ENCODE results near the gene TPP2.

Gene TPP2

DNA sequence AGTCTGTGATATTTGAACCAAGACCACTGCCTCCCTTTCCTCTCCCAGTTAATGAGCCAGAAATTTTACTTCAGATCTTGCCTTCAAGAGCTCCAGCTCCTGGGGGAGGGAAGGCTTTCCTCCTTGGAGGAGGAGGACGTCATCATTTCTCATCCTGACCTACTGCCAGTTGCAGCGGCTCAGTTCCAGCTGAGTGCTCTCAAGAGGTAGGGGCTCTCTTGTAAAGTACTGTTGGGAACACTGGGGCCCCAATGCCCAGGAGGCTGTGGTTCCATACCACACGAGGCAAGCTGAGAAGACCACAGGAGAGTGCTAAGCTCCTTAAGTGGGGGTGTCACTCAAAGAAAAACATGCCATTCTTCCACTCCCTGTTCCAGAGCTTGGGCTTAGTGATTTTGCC, 61.9 kb downstream of the TPP2 start:
- H3K79me2 ChIP-seq (ENCODE audit: insufficient read depth, low read length), result no peaks in the 10 kb centered on the region
- H3K36me3 ChIP-seq (ENCODE audit: insufficient read depth, low read length), result peaks cover 84% of the 10 kb centered on the region
- H3K27ac ChIP-seq (ENCODE audit: low read depth, low read length, poor library complexity, severe bottlenecking), result no peak overlapping the region
- H2AFZ ChIP-seq (ENCODE audit: low read length), result no peak overlapping the region
- no peak overlapping the region for H3K9ac ChIP-seq (ENCODE audit: low read length)
- H3K9me2 ChIP-seq (ENCODE audit: low read depth, low read length), result no peaks in the 10 kb centered on the region
- no peak overlapping the region for H3K4me2 ChIP-seq (ENCODE audit: low read length)
- no peaks in the 10 kb centered on the region for H3K4me1 ChIP-seq (ENCODE audit: insufficient read depth, low read length, severe bottlenecking)
- no peak overlapping the region for H3K4me3 ChIP-seq (ENCODE audit: low read depth, low read length, poor library complexity, severe bottlenecking)
- 0 out of 2 replicates have a peak, but pooled peaks cover 6% of the 10 kb centered on the region for H3K9me3 ChIP-seq (ENCODE audit: low read length)
- TF ChIP-seq CTCF (IDR thresholded peaks at IDR 0.05; ENCODE audit: low read length), result no peak
- no peaks in the 10 kb centered on the region for H4K20me1 ChIP-seq (ENCODE audit: insufficient read depth, low read length)
- no peaks in the 10 kb centered on the region for H3K27me3 ChIP-seq (ENCODE audit: insufficient read depth, low read length)
- no peaks in the 10 kb centered on the region for H3F3A ChIP-seq (ENCODE audit: insufficient read depth, low read length)

GRCh38 chr13:102659168-102659713, 62.5 kb downstream of the TPP2 start:
- Histone ChIP-seq H3K4me3 (ENCODE audit: low read depth, low read length, poor library complexity, severe bottlenecking) (no peak overlapping the region), H2AFZ (ENCODE audit: low read length) (no peak overlapping the region), H3K4me1 (ENCODE audit: insufficient read depth, low read length, severe bottlenecking) (no peaks in the 10 kb centered on the region), H3K36me3 (ENCODE audit: insufficient read depth, low read length) (peaks cover 86% of the 10 kb centered on the region), H3K27me3 (ENCODE audit: insufficient read depth, low read length) (no peaks in the 10 kb centered on the region), H3K9me3 (ENCODE audit: low read length) (0 out of 2 replicates have a peak, but pooled peaks cover 6% of the 10 kb centered on the region), H4K20me1 (ENCODE audit: insufficient read depth, low read length) (no peaks in the 10 kb centered on the region), H3F3A (ENCODE audit: insufficient read depth, low read length) (no peaks in the 10 kb centered on the region), H3K79me2 (ENCODE audit: insufficient read depth, low read length) (no peaks in the 10 kb centered on the region), H3K9me2 (ENCODE audit: low read depth, low read length) (no peaks in the 10 kb centered on the region), H3K27ac (ENCODE audit: low read depth, low read length, poor library complexity, severe bottlenecking) (no peak overlapping the region), H3K9ac (ENCODE audit: low read length) (no peak overlapping the region), H3K4me2 (ENCODE audit: low read length) (no peak overlapping the region)
- TF ChIP-seq CTCF (IDR thresholded peaks at IDR 0.05; ENCODE audit: low read length) (no peak), EZH2 (IDR thresholded peaks at IDR 0.05; ENCODE audit: borderline replicate concordance, low read length) (no peak)

GRCh38 chr13:102667023-102667422, 70.2 kb downstream of the TPP2 start:
- H3F3A ChIP-seq (ENCODE audit: insufficient read depth, low read length), result no peaks in the 10 kb centered on the region
- peaks cover 17% of the 10 kb centered on the region for H3K9me3 ChIP-seq (ENCODE audit: low read length)
- no peaks in the 10 kb centered on the region for H3K27me3 ChIP-seq (ENCODE audit: insufficient read depth, low read length)
- H3K4me2 ChIP-seq (ENCODE audit: low read length), result no peak overlapping the region
- H3K36me3 ChIP-seq (ENCODE audit: insufficient read depth, low read length), result peaks cover 92% of the 10 kb centered on the region
- no peak for TF ChIP-seq EZH2 (IDR thresholded peaks at IDR 0.05; ENCODE audit: borderline replicate concordance, low read length)
- TF ChIP-seq CTCF (IDR thresholded peaks at IDR 0.05; ENCODE audit: low read length), result no peak
- no peaks in the 10 kb centered on the region for H3K4me1 ChIP-seq (ENCODE audit: insufficient read depth, low read length, severe bottlenecking)
- no peak overlapping the region for H3K27ac ChIP-seq (ENCODE audit: low read depth, low read length, poor library complexity, severe bottlenecking)
- no peaks in the 10 kb centered on the region for H4K20me1 ChIP-seq (ENCODE audit: insufficient read depth, low read length)
- H2AFZ ChIP-seq (ENCODE audit: low read length), result no peak overlapping the region
- H3K9ac ChIP-seq (ENCODE audit: low read length), result no peak overlapping the region
- H3K79me2 ChIP-seq (ENCODE audit: insufficient read depth, low read length), result no peaks in the 10 kb centered on the region
- H3K9me2 ChIP-seq (ENCODE audit: low read depth, low read length), result no peaks in the 10 kb centered on the region
- H3K4me3 ChIP-seq (ENCODE audit: low read depth, low read length, poor library complexity, severe bottlenecking), result no peak overlapping the region
